B cell (primary cell): ENCODE data around the gene CYP4F2.
"Not testable (repeated sequence)": the region's sequence is repeated elsewhere in the genome, so short reads cannot be mapped to it uniquely, and the experiment has no call there.

ENCODE experiments used
- EZH2 ChIP-seq: IDR thresholded peaks from 2 replicates; pipeline ENCODE4 v1.6.1; 2012; ENCODE audit warnings: borderline replicate concordance, low read depth, mild to moderate bottlenecking, moderate library complexity, low read length; ENCODE audit not compliant: insufficient read depth, poor library complexity, severe bottlenecking
- TF ChIP-seq, protein P1 (sequence below): fragments of 200-600 bp; IDR thresholded peaks from one replicate; pipeline ENCODE4 v1.8.0; 2022; ENCODE audit warnings: antibody characterized with exemption, mild to moderate bottlenecking

DNA sequence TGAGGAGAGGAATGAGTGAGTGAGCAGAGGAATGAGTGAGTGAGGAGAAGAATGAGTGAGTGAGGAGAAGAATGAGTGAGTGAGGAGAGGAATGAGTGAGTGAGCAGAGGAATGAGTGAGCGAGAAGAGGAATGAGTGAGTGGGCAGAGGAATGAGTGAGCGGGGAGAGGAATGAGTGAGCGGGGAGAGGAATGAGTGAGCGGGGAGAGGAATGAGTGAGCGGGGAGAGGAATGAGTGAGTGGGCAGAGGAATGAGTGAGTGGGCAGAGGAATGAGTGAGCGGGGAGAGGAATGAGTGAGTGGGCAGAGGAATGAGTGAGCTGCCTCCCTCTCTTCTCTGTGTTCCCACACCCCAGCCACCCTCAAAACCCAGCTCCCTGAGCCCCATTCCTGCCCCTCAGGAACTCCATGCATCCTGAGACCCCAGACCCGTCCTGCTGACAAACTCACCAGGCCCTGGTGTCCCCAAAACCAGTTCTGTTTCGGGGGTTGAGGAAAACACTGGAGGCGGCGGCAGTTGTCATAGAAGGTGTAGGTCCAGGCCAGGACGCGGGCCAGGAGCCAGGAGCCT, 36.0 kb upstream of the CYP4F2 start:
- TF ChIP-seq, protein P1, sequence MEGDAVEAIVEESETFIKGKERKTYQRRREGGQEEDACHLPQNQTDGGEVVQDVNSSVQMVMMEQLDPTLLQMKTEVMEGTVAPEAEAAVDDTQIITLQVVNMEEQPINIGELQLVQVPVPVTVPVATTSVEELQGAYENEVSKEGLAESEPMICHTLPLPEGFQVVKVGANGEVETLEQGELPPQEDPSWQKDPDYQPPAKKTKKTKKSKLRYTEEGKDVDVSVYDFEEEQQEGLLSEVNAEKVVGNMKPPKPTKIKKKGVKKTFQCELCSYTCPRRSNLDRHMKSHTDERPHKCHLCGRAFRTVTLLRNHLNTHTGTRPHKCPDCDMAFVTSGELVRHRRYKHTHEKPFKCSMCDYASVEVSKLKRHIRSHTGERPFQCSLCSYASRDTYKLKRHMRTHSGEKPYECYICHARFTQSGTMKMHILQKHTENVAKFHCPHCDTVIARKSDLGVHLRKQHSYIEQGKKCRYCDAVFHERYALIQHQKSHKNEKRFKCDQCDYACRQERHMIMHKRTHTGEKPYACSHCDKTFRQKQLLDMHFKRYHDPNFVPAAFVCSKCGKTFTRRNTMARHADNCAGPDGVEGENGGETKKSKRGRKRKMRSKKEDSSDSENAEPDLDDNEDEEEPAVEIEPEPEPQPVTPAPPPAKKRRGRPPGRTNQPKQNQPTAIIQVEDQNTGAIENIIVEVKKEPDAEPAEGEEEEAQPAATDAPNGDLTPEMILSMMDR, result not testable (repeated sequence)
- TF ChIP-seq EZH2, result not testable (repeated sequence)
